Natural killer cell (primary cell): Measurements from ENCODE around the gene RBM38. TPM values are rescaled to one million over a fixed set of nuclear protein-coding genes. Genes with fewer than 3 reads are reported as not detected.

Experiments used
- ATAC-seq, 3 donors: fragments of 150-1000 bp in 2 of 3; fragments of 200-7000 bp in 1 of 3; cut with Tn5 transposase; 1 replicate in 1 of 3; 2 replicates in 2 of 3; pipeline ENCODE4 v1.10.0; 2021; ENCODE audit warnings: mild to moderate bottlenecking in 2 of 3, moderate library complexity in 2 of 3
- DNase-seq, 2 donors: peaks; one replicate each; pipeline versions ENCODE4 v3.0.0 to v3.0.0-alpha.2; 2013 to 2021; ENCODE audit warnings: mixed read lengths in 1 of 2
- H3K27ac ChIP-seq: one replicate; pipeline ENCODE4 v1.5.1; 2013; ENCODE audit warnings: mild to moderate bottlenecking, low read length
- H3K27me3 ChIP-seq: one replicate; pipeline ENCODE4 v1.6.1; 2013; ENCODE audit warnings: low read length; ENCODE audit not compliant: control insufficient read depth, insufficient read depth
- H3K36me3 ChIP-seq: one replicate; pipeline ENCODE4 v1.6.1; 2013; ENCODE audit warnings: low read length; ENCODE audit not compliant: control insufficient read depth, insufficient read depth
- H3K4me1 ChIP-seq: one replicate; pipeline ENCODE4 v1.6.1; 2013; ENCODE audit warnings: low read length; ENCODE audit not compliant: control insufficient read depth, insufficient read depth
- H3K4me3 ChIP-seq: one replicate; pipeline ENCODE4 v1.5.1; 2013; ENCODE audit warnings: low read length
- H3K9me3 ChIP-seq: one replicate; pipeline ENCODE4 v1.6.1; 2013; ENCODE audit warnings: low read length; ENCODE audit not compliant: control insufficient read depth, insufficient read depth
- H3K27ac Mint-ChIP-seq, 2 donors: one replicate each; pipeline ENCODE4 v1.8.0; 2022; ENCODE audit warnings: mild to moderate bottlenecking in 2 of 2, mixed read lengths in 2 of 2, moderate library complexity in 1 of 2
- H3K27me3 Mint-ChIP-seq, 2 donors: one replicate each; pipeline ENCODE4 v1.8.0; 2022; ENCODE audit warnings: low read depth in 2 of 2, mixed read lengths in 2 of 2
- H3K36me3 Mint-ChIP-seq: one replicate; pipeline ENCODE4 v1.8.0; 2022; ENCODE audit warnings: mixed read lengths
- H3K4me1 Mint-ChIP-seq, 2 donors: one replicate each; pipeline ENCODE4 v1.8.0; 2022; ENCODE audit warnings: mixed read lengths in 2 of 2
- H3K4me3 Mint-ChIP-seq: one replicate; pipeline ENCODE4 v1.8.0; 2022; ENCODE audit warnings: mild to moderate bottlenecking, moderate library complexity, mixed read lengths
- H3K9me3 Mint-ChIP-seq, 2 donors: one replicate each; pipeline ENCODE4 v1.8.0; 2022; ENCODE audit warnings: mixed read lengths in 2 of 2
- CTCF ChIP-seq: fragments of 200-600 bp; IDR thresholded peaks from one replicate; pipeline ENCODE4 v1.8.0; 2022; ENCODE audit warnings: antibody characterized with exemption
- WGBS: methylation state at CpG from one replicate; pipeline ENCODE4 v1.1.7; 2013; ENCODE audit warnings: missing lambda C conversion rate; ENCODE audit not compliant: insufficient coverage; 5-methylcytosine and 5-hydroxymethylcytosine counted together
- intact Hi-C: fragments of 100-400 bp; cut with micrococcal nuclease; formaldehyde crosslinking; loops from one replicate; pipeline ENCODE4 v1.14.2; 2022
- total RNA-seq, 4 donors: library from RNA; stranded (reverse); fragments of 120-200 nt in 1 of 4; gene quantifications; one replicate each; pipeline versions ENCODE4 v1.2.3 to v1.2.4, GENCODE V29; 2013 to 2022

RBM38 gene
- total RNA-seq, 3 donors from 2014 or later (not counting 1 experiment from before 2014, with no cell fraction given) = 217 to 392 (median 264) TPM

- Histone ChIP-seq H3K27ac (peak overlapping the region; percentile 97), H3K36me3 (peaks cover 46% of the 10 kb centered on the region), H3K27me3 (no peaks in the 10 kb centered on the region), H3K9me3 (no peaks in the 10 kb centered on the region), H3K4me1 (peaks cover 88% of the 10 kb centered on the region), H3K4me3 (peak overlapping the region; percentile 81)
- no peaks in the 10 kb centered on the region for H3K27me3 Mint-ChIP-seq
- peaks cover 50 to 69% of the 10 kb centered on the region in 2 donors for H3K4me1 Mint-ChIP-seq
- H3K9me3 Mint-ChIP-seq = no peaks in the 10 kb centered on the region
- intact Hi-C loops = loop anchor here (2.0 to 10.0 kb wide), 4 partner anchors 13 to 913 kb away; partner anchors contain the start of gene PMEPA1
- no peaks in the 10 kb centered on the region for H3K36me3 Mint-ChIP-seq
- H3K4me3 Mint-ChIP-seq = peak overlapping the region; percentile 95
- DNase-seq (no peak), ATAC-seq (no peak)
- 64% methylated on average over 11 of the region's 14 CpGs for WGBS
- no peak for TF ChIP-seq CTCF
- peak overlapping the region; percentile 92 to 95 for H3K27ac Mint-ChIP-seq
Observed at GRCh38 chr20:57393321-57394120, 2.3 kb downstream of the RBM38 start.

GRCh38 chr20:57394121-57395082 lies 3.2 kb downstream of the RBM38 start:
- no peak for TF ChIP-seq CTCF
- H3K4me3 ChIP-seq = no peak overlapping the region
- DNase-seq (no peak), ATAC-seq (no peak)
- Mint-ChIP-seq H3K27me3 (no peaks in the 10 kb centered on the region), H3K27ac (peak overlapping the region; percentile 92 to 95), H3K4me1 (peaks cover 58 to 77% of the 10 kb centered on the region in 2 donors), H3K36me3 (no peaks in the 10 kb centered on the region), H3K4me3 (peak overlapping the region; percentile 95), H3K9me3 (no peaks in the 10 kb centered on the region)
- WGBS = 88% methylated on average over 27 of the region's 27 CpGs
- H3K36me3 ChIP-seq = peaks cover 47% of the 10 kb centered on the region
- no peaks in the 10 kb centered on the region for H3K9me3 ChIP-seq
- H3K27me3 ChIP-seq = no peaks in the 10 kb centered on the region
- no peak overlapping the region for H3K27ac ChIP-seq
- intact Hi-C loops = loop anchor here (5.0 to 10.0 kb wide), 4 partner anchors 78 to 320 kb away; partner anchors contain the start of gene PMEPA1
- peaks cover 91% of the 10 kb centered on the region for H3K4me1 ChIP-seq

- Mint-ChIP-seq H3K36me3 (no peaks in the 10 kb centered on the region), H3K27me3 (no peaks in the 10 kb centered on the region), H3K27ac (peak overlapping the region; percentile 95 to 97), H3K4me1 (peaks cover 60 to 78% of the 10 kb centered on the region in 2 donors), H3K9me3 (no peaks in the 10 kb centered on the region), H3K4me3 (peak overlapping the region; percentile 86)
- DNase-seq (no peak), ATAC-seq (no peak)
- peaks cover 57% of the 10 kb centered on the region for H3K36me3 ChIP-seq
- H3K27me3 ChIP-seq = no peaks in the 10 kb centered on the region
- H3K4me1 ChIP-seq = peaks cover 91% of the 10 kb centered on the region
- WGBS = 88% methylated on average over 31 of the region's 31 CpGs
- no peak for TF ChIP-seq CTCF
- H3K9me3 ChIP-seq = no peaks in the 10 kb centered on the region
- intact Hi-C loops = loop anchor here (5.0 to 10.0 kb wide), 3 partner anchors 87 to 319 kb away; partner anchors contain the start of gene PMEPA1
- H3K4me3 ChIP-seq = no peak overlapping the region
- H3K27ac ChIP-seq = no peak overlapping the region
Observed at GRCh38 chr20:57395111-57395966, 4.1 kb downstream of the RBM38 start.
